ENCODE measurements around the gene ANKRD22. TPM values are rescaled to one million over a fixed set of nuclear protein-coding genes. Genes with fewer than 3 reads are reported as not detected.

Gene ANKRD22
- total and polyA plus RNA-seq, 10 of the 15 experiments (the other 5 are each of a cell fraction or from before 2014, with no cell fraction given), result 0.30 to 1.3 (median 0.71) TPM

- TF ChIP-seq NBN (IDR thresholded peaks at IDR 0.05), result 0 out of 2 replicates have a peak, but pooled peaks have one; percentile 47
- TF ChIP-seq TCF12 (IDR thresholded peaks at IDR 0.05; ENCODE audit: low read depth, low read length), result no peak
- no peak for TF ChIP-seq JUND (IDR thresholded peaks at IDR 0.05; ENCODE audit: low read depth, low read length)
- no peak for TF ChIP-seq ZNF384 (IDR thresholded peaks at IDR 0.05; ENCODE audit: borderline replicate concordance, low read depth, low read length)
- TF ChIP-seq ZBED1 (IDR thresholded peaks at IDR 0.05; ENCODE audit: borderline replicate concordance), result no peak
- TF ChIP-seq BCL3 (IDR thresholded peaks at IDR 0.05; ENCODE audit: borderline replicate concordance, insufficient read depth, low read depth, low read length, poor library complexity, severe bottlenecking), result no peak
- no peak; the same call in 1 of the 2 replicates for TF ChIP-seq LARP7 (IDR thresholded peaks at IDR 0.05)
- peak; percentile 98 for TF ChIP-seq SMC3 (IDR thresholded peaks at IDR 0.05; ENCODE audit: borderline replicate concordance, low read length)
- peak; percentile 78 to 97 (median 91) for TF ChIP-seq CTCF (IDR thresholded peaks at IDR 0.05 in 2 of 3, conservative IDR thresholded peaks at IDR 0.05 in 1 of 3; ENCODE audit: control insufficient read depth in 2 of 3, extremely low read depth in 1 of 3, insufficient read depth in 1 of 3, low read depth in 3 of 3, low read length in 3 of 3)
- TF ChIP-seq ATF2 (IDR thresholded peaks at IDR 0.05; ENCODE audit: low read length), result no peak
- no peak for TF ChIP-seq CHD2 (IDR thresholded peaks at IDR 0.05; ENCODE audit: borderline replicate concordance, low read depth, low read length)
- no peak for TF ChIP-seq PAX8 (IDR thresholded peaks at IDR 0.05)
- no peak for TF ChIP-seq TCF7 (IDR thresholded peaks at IDR 0.05; ENCODE audit: borderline replicate concordance)
- TF ChIP-seq ZNF24 (IDR thresholded peaks at IDR 0.05), result 0 out of 2 replicates have a peak, but pooled peaks have one; percentile 10
- no peak for TF ChIP-seq MTA2 (IDR thresholded peaks at IDR 0.05; ENCODE audit: low read depth)
- no peak for TF ChIP-seq GATAD2B (conservative IDR thresholded peaks at IDR 0.05; ENCODE audit: low read depth)
- TF ChIP-seq MXI1 (IDR thresholded peaks at IDR 0.05; ENCODE audit: low read depth, low read length), result no peak
- no peak for TF ChIP-seq CREB1 (IDR thresholded peaks at IDR 0.05; ENCODE audit: low read depth)
- no peak for TF ChIP-seq ESRRA (IDR thresholded peaks at IDR 0.05; ENCODE audit: low read length)
- 0 out of 2 replicates have a peak, but pooled peaks have one; percentile 50 for TF ChIP-seq CBX5 (IDR thresholded peaks at IDR 0.05; ENCODE audit: low read depth)
- TF ChIP-seq KDM1A (IDR thresholded peaks at IDR 0.05; ENCODE audit: borderline replicate concordance), result no peak
- TF ChIP-seq, protein P1, sequence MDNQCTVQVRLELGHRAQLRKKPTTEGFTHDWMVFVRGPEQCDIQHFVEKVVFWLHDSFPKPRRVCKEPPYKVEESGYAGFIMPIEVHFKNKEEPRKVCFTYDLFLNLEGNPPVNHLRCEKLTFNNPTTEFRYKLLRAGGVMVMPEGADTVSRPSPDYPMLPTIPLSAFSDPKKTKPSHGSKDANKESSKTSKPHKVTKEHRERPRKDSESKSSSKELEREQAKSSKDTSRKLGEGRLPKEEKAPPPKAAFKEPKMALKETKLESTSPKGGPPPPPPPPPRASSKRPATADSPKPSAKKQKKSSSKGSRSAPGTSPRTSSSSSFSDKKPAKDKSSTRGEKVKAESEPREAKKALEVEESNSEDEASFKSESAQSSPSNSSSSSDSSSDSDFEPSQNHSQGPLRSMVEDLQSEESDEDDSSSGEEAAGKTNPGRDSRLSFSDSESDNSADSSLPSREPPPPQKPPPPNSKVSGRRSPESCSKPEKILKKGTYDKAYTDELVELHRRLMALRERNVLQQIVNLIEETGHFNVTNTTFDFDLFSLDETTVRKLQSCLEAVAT (IDR thresholded peaks at IDR 0.05), result peak; percentile 54; the same call in 1 of the 2 replicates
- no peak for TF ChIP-seq IRF3 (IDR thresholded peaks at IDR 0.05)
- no peak for TF ChIP-seq JUNB (IDR thresholded peaks at IDR 0.05)
- TF ChIP-seq PML (IDR thresholded peaks at IDR 0.05; ENCODE audit: low read length), result no peak
Observed at GRCh38 chr10:88835096-88835909, 16.3 kb downstream of the ANKRD22 start (continued).

Data from GM12878 (cell line).